ENCODE data around the gene MYL11.
"Not testable (repeated sequence)": the region's sequence is repeated elsewhere in the genome, so short reads cannot be mapped to it uniquely, and the experiment has no call there.

Gene MYL11, protein sequence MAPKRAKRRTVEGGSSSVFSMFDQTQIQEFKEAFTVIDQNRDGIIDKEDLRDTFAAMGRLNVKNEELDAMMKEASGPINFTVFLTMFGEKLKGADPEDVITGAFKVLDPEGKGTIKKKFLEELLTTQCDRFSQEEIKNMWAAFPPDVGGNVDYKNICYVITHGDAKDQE

DNA sequence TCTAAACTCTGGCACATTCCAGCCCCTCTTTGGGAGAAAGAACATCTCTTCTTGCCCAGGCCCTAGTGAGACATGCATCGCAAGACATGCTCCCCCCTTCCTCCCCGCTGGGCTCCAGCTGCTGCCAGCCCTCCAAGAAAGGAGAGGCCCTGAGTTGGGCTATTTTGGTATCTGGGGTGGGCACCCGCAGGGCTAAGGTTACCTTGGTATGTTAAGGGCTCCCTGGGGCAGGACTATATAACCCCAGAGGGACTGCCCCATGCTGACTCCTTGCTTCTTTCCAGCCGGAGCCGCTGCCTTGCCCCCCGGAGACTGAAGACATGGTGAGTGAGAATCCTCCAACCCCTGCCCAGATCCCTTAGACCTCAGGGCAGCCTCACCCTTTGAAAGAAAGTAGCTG is at the start of gene MYL11:
MYL11 (plus strand) TSS at position 265 of the 400 bp plus-strand sequence; CDS start at position 321, 56 bp downstream.
- DNase-seq: no peak

DNA sequence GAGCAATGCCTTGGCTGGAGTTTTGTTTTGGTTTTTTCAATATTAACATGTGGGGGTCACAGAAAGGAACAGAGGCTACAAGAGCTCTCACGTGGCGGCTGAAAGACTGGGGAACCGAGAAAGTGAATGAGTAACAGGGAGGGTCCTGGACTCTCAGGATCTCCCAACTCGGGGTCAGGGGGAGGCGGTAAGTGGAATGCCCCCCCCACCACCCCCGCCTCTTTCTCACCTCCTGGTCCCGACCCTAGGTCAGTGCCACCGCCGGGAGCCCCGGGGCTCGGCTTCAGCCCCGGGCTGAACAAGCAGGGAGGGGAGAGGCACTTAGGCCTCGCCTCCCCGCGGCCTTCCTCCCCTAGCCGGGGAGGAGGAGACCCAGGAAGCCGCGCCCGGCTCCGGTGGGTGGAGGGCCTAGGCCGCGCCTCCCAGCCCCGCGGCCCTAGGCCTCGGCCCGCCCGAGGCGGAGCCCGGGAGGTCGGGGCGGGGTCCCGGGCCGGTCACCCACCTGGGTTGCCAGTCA is 40.1 kb upstream of the MYL11 start:
- DNase-seq: peak; percentile 67

DNA sequence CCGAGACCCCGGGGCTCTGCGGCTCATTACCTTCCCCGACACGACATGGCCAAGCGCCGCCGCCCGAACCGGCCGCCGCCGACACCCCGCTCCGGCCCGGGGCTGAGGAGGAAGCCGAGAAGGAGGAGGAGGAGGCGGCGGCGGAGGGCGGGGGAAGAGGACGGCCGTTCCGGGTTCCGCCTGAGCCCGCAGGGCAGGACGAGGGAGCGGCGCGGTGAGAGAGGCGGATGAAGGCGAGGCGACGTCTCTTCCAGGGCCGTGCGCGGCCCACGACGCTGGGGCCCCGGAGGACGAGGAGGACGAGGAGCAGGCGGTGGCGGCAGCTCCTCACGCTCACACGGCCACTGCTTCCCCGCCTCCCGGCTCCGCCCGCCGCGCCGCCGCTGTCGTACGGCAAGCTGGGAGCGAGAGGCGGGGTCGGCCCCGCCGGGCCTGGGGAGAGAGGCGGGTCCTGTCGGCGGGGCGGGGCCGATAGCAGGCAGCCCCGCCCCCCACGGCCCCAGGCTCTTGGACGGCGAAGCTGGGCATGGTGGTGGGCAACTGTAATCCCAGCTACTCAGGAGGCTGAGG is 39.5 kb upstream of the MYL11 start:
- DNase-seq: peak; percentile 58

DNA sequence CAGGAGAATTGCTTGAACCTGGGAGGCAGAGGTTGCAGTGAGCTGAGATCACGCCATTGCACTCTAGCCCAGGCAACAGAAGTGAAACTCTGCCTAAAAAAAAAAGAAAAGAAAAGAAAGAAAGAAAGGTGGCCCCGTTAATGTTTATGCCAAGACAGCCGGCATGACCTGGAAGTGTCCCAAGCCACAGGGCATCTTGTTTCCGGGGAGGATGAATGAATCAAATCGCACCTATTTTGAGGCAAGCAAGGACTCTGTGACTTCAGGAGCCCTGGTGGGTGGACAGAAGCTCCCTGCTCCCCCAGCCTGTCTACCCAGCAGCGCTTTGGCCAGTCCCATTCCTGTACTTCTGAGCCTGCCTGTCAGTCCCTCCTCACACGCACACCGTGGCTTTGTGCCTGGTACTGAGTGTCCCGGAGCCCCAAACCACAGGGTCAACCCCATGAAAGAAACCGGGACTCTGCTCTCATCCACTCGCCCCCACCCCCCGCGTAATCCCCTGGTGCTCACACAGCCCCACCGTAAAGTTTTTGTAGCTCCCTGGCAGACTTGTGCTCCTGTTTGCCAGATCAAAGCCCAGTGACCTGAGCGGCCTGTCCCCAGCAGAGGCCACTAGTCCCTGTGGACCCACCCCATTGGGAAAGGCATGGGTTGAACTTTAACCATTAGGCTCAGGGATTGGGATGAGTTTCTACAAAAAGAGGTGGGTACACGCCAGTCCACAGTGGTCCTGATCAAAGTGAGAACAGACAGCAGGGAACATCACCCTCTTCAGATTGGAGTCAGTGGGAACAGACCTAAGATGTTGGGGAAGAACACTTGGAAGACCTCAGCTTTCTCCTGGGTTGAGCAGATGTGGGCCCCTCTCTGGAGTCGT is 38.8 kb upstream of the MYL11 start:
- no peak for DNase-seq

DNA sequence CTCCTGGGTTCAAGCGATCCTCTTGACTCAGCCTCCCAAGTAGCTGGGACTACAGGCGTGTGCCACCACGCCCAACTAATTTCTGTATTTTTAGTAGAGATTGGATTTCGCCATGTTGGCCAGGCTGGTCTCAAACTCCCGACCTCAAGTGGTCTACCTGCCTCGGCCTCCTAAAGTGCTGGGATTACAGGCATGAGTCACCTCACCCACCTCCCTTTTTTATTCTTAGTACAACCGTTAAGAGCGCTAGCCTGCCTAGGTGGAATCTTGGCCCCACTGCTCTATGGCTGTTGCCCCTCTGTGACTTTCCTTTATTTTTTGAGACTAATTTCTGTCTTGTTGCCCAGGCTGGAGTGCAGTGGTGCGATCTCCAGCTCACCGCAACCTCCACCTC is 36.6 kb upstream of the MYL11 start:
- not testable (repeated sequence) for DNase-seq

DNA sequence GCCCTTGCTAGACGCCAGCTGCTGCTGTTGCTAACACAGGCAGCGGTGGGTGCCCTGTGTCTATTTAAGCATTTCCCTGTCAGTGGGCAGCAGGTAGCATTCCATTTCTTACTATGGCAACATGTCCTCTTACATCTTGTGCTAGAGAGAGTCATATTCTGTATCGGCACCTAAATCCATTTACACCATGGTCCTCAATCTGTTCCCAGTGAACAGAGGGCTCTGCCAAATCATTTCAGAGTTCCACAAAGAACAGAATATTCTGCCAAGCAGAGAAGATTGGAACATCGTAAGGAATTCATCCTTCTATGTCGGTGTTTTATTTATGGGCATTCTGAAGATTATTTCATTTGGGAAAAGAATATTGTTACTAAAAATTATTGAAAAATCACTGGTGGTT is 35.9 kb upstream of the MYL11 start:
- DNase-seq: not testable (repeated sequence)

DNA sequence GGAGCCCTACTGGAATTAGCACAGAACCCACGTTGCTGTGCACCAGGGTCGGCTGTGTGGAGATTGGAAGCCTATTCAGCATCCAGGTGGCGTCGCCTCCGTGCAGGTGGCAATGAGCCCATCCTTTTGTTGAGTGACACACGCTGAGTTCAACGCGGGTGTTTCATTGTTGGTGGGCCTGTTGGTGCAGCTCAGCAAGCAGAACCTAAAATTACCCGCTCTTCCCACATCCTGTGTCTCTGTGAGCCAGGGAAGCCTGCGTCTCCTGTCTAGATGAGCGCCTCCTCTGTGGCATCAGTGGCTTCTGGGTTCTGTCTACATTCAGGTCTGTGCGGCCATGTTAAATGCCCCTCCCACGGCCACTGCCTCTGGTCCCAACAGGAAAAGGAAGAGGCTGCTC is 34.0 kb upstream of the MYL11 start:
- no peak for DNase-seq

DNA sequence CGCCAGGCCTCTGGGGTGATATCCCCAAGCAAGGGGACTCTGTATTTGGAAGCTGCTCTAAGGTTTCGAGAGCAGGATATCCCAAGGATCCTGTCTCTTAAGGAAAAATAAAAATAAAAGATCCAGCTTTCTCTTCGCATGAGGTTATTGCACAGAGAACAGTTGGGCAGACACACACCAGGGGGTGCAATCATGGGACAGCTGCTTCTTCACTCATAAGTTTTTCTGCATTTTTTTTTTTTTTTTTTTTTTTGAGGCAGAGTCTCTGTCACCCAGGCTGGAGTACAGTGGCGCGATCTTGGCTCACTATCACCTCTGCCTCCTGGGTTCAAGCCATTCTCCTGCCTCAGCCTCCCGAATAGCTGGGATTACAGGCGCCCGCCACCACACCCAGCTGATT is 32.6 kb upstream of the MYL11 start:
- not testable (repeated sequence) for DNase-seq

DNA sequence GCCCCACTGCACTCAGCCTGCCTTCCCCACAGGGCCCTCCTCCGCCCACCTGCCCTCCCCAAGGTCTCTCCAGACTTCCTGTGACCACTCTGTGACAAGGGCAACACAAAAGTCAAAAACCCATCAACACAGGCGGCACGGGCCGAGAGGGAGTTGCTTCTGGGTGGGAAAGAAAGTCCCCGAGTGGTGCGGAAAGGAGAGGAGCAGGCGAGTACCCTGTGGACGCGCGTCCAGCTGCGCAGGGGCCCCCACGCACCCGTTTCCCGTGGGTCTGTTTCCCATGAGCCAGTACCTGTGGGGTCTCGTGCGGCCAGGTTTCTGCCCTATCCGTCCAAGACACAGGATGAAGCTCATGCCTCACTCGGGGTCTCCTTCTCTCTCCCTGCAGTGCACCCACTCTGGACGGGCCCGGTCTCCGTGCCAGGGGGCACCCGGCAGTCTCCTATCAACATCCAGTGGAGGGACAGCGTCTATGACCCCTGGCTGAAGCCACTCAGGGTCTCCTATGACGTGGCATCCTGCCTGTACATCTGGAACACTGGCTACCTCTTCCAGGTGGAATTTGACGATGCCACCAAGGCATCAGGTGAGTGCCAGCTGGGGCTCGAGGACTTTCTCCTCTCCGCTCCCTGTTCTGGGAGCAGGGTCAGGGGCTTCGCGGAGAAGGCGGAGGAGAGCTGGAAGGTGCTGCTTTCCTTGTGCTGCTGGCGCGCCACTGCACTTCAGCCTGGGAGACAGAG is 31.7 kb upstream of the MYL11 start:
- no peak for DNase-seq

DNA sequence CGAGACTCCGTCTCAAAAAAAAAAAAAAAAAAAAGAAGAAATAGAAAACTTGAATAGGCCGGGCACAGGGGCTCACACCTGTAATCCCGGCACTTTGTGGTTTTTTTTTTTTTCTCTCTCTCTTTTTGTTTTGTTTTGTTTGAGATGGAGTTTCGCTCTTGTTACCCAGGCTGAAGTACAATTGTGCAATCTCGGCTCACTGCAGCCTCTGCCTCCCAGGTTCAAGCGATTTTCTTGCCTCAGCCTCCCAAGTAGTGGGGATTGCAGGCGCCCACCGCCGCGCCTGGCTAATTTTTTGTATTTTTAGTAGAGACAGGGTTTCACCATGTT is 31.1 kb upstream of the MYL11 start:
- not testable (repeated sequence) for DNase-seq

DNA sequence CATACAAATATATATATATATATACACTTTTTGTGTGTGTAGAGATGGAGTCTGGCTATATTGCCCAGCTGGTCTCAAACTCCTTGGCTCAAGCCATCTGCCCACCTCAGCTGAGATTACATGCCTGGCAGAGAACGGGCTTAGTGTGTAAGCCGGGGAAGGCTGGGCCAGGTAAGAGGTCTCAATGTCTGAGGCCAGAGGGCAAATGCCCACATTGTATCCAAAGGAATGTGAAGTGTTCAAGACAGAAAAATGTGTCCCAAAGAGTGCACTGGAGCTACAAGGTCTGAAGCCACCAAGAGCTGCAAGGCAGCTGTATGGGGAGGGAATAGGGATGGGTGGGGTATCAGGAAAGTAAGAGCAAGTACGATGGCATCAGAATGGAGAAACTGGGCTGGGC is 28.3 kb upstream of the MYL11 start:
- DNase-seq: no peak

DNA sequence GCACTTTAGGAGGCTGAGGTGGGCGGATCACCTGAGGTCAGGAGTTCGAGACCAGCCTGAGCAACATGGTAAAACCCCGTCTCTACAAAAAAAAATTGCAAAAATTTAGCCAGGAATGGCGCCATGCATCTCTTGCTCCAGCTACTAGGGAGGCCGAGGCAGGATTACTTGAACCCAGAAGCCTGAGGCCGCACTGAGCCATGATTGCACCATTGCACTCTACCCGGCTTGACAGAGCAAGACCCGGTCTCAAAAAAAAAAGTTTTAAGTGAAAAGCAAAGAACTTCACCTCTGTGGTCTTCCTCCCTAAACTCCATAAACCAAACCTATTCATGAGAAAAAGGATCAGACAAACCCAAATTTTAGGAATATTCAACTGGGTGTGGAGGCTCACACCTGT is 26.5 kb upstream of the MYL11 start:
- no peak for DNase-seq

DNA sequence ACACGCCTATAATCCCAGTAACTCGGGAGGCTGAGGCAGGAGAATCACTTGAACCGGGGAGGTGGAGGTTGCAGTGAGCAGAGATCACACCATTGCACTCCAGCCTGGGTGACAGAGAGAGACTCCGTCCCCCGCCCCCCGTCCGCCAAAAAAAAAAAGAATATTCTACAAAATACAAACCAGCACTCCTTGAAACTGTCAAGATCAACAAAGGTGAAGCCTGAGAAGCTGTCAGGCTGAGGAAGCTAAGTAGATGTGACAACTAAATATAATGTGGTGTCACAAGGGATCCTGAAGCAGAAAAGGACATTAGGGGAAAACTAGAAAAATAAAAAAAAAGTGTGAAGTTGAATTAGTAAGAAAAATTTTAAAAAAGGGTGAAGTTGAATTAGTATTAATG is 25.7 kb upstream of the MYL11 start:
- no peak for DNase-seq

DNA sequence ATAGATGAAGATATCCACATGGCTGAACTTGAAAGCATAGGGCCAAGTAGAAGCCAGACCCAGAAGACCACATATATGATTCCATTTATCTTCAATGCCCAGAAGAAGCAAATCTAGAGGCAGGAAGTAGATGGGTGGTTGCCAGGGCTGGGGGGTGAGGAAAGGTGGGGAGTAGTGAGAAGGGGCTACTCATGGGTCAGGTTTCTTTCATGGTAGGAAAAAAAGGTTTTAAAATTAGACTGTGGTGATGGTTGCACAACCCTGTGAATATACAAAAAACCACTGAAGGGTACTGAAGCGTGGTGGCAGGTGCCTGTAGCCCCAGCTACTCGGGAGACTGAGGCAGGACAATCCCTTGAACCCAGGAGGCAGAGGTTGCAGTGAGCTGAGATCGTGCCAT is 24.9 kb upstream of the MYL11 start:
- DNase-seq: no peak

DNA sequence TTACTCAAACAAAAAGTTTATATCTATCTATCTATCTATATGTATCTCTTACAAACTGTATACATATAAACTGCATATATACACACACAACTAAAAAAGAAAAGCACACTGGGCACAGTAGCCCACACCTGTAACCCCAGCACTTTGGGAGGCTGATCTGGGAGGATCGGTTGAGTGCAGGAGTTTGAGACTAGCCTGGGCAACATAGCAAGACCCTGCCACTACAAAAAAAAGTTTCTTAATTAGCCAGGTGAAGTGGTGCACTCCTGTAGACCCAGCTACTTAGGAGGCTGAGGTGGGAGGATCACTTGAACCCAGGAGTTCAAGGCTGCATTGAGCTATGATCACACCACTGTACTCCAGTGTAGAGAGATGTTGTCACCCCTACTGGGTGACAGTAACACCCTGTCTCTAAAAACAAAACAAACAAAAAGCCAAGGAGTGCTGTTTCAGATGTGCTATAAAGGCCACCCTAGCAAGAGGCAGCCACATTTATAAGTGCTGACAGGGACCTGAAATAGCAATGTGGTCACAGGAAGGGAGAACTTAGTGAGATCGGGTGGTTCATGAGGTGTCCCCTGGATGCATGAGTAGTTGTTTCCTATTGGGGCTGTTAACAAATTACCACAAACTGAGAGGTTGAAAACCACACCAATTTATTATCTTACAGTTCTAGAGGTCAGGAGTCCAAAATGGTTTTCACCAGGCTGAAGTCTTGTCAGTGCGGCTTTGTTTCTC is 24.3 kb upstream of the MYL11 start:
- DNase-seq: no peak

DNA sequence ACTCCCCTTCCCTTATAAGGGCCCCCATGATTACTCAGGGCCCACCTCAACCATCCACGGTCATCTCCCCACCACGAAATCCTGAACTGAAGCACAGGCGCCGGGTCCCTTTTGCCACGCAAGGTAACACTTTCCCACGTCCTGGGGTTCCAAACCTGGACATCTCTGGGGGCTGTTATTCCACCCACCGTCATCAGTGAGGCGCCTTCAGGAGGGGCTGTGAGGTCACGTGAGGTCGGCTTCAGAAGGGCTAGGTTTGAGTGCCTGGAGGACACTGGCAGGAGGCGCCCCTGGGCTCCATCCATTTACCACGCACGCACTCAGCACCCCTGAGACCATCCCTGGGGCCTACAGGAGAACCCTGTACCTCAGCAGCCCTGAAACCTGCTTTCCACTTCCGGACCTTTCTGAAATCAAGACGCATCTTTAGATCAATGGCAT is 23.6 kb upstream of the MYL11 start:
- DNase-seq: no peak

DNA sequence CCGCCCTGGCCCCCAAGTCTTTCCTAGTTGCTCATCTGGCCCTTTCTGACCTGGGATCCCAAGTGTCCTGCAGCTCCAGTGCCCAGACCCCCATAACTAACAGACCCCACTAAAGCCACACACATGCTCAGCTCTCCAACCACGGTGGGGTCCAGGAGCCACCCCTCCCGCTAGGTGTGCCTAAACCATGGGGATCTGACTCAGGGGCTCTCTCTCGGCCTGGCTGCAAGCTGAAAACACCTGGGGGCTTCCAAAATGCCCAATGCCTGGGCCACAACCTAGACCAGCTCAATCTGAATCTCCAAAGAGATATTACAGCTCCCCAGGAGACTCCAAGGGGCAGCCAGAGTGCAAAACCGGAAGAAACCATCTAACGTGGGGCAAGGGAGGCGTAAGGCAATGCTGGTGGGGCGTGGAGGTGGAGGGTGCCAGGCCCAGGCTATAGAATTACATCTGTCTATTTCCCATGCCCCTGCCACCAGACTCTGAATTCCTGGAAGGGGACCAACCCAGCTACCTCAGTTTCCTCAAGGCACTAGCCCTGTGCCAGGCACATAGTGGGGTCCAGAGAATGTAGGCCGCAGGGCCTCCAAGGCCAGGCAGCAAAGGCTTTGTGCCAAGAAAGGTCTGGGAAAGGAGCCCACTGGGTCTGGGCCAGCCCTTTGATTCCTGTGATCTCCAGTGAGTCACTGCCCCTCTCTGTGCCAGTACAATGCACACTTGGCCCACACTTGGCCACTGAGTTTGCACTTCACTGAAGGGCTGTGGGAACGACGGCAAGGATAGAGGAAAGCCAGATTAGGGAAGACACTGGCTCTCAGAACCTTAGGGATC is 22.8 kb upstream of the MYL11 start:
- DNase-seq: no peak

DNA sequence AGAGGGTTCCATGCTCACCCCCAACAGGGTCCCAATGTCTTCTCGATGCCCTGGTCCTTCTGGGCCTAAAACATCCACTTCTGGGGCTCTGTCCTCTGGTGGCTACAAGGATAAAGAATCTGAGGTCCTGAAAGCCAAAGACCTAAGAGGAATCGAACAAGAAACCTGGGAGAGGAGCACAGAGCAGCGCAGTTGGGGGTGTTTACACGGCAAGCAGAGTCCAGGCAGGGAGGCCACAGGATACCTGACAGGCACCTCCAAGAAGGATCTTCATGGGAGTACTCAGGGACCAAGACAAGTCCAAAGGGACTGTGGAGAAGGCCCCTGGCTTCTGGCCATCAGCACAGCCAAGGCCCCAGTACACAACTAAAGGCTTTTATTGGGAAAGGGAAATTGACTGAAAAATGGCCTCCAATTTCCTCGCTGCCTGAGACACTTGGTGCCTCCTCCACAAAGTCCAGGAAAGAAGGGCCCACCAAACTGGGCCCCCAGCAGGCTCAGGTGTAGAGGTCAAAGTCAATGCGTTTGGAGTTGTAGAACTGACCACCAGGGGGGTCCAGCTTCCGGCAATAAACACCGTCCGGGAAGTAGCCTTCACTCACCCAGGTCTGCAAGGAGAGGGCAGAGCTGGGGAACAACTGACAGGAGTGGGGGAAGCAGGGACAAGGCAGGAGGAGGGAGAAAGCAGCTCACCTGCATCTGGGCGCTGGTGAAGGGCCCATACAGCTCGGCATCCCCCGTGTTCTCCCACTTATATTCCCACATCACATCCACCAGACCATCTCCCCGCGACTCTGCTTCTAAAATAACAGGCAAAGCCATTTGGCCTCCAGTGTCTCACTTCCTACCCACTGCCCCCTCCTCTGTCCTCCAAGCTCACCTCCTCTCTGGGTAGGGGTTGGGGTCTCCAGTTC is 21.9 kb upstream of the MYL11 start:
- no peak for DNase-seq

DNA sequence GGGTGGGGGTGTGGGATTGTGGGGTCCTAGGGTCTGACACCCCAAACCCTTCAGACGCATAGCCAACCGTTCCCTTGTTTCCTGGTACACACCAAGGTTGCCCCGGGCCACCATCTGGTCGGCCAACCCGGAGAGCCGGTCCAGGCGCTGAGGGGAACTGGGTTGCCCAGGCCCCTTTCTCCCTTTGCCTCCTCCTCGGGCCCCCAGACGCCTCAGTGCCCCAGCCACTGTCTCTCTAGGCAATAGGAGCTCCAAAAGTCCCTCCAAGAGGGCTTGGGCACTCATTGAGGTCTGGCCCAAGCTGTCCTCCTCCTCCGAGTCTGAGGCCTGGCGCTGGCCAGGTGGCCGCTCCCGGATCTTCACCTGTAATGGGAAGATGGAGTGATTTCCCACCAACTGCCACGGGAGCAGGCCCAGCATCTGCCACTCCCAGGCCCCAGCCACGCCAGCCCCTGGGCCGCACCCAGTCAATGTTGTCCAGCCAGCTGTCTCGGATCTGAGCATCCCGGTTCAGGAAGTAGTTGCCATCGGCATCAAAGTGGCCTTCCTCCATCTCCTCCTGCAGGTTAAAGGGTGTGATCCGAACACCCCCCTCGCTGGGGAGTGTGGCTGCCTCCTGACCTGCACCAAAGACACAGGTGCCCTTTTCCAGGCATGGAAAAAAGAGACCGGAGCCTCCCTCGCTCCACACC is 21.0 kb upstream of the MYL11 start:
- no peak for DNase-seq

Data from NCI-H774 (cell line).